B cell (primary cell): ENCODE data around the gene XPO4. TPM values are rescaled to one million over a fixed set of nuclear protein-coding genes. Genes with fewer than 3 reads are reported as not detected.

ENCODE experiments used
- ATAC-seq: fragments of 200-7000 bp; cut with Tn5 transposase; one replicate; pipeline ENCODE4 v1.10.0; 2021; ENCODE audit warnings: low read depth, mild to moderate bottlenecking, moderate number of reproducible peaks, moderate library complexity
- CTCF ChIA-PET: fragments of 350-600 bp; sonication (Branson Sonifier 250); formaldehyde crosslinking; loops from one replicate; lab custom pipeline; 2021; ENCODE audit warnings: antibody characterized with exemption, inconsistent platforms; lab: Charles Lee
- POLR2A ChIA-PET: fragments of 350-600 bp; sonication (Branson Sonifier 250); formaldehyde crosslinking; loops from one replicate; lab custom pipeline; 2021; ENCODE audit warnings: antibody characterized with exemption; lab: Charles Lee
- DNase-seq: peaks from one replicate; pipeline ENCODE4 v3.0.0; 2013
- H2AFZ ChIP-seq: 2 replicates; pipeline ENCODE4 v1.6.1; 2012; ENCODE audit warnings: mild to moderate bottlenecking, low read depth, low read length; ENCODE audit not compliant: insufficient read depth, poor library complexity, severe bottlenecking
- H3K27ac ChIP-seq, 2 donors: 1 replicate in 1 of 2; 2 replicates in 1 of 2; pipeline ENCODE4 v1.5.1; 2012 to 2013; ENCODE audit warnings: low read length in 2 of 2, mild to moderate bottlenecking in 2 of 2, moderate library complexity in 1 of 2
- H3K27me3 ChIP-seq, 4 experiments: fragments of 200-600 bp in 1 of 4; sonication (generic) in 1 of 4; replicated peaks in 1 of 4; 1 replicate in 2 of 4; 2 replicates in 2 of 4; pipeline versions ENCODE4 v1.6.1 to v1.7.0; 2013 to 2016; ENCODE audit warnings: low read length in 3 of 4, mild to moderate bottlenecking in 2 of 4, mixed read lengths in 1 of 4, moderate library complexity in 1 of 4; ENCODE audit not compliant: insufficient read depth in 4 of 4, control insufficient read depth in 3 of 4; ENCODE audit errors: control extremely low read depth in 1 of 4
- H3K36me3 ChIP-seq, 2 experiments: replicated peaks in 1 of 2; 1 replicate in 1 of 2; 2 replicates in 1 of 2; pipeline versions ENCODE4 v1.6.1 to v1.7.1; 2013; ENCODE audit warnings: low read length in 1 of 2; ENCODE audit not compliant: insufficient read depth in 2 of 2, control insufficient read depth in 1 of 2; ENCODE audit errors: control extremely low read depth in 1 of 2, extremely low read depth in 1 of 2
- H3K4me1 ChIP-seq, 2 donors: fragments of 200-600 bp in 1 of 2; sonication (generic) in 1 of 2; 1 replicate in 1 of 2; 2 replicates in 1 of 2; pipeline versions ENCODE4 v1.5.1 to v1.6.1; 2013 to 2017; ENCODE audit warnings: low read length in 2 of 2; ENCODE audit not compliant: control insufficient read depth in 2 of 2, insufficient read depth in 2 of 2
- H3K4me2 ChIP-seq: replicated peaks from 2 replicates; pipeline ENCODE3; 2012; ENCODE audit warnings: mild to moderate bottlenecking, low read depth, low read length; ENCODE audit not compliant: poor library complexity, severe bottlenecking
- H3K4me3 ChIP-seq, 5 experiments: fragments of 200-600 bp in 1 of 5; sonication (generic) in 1 of 5; 1 replicate in 3 of 5; 2 replicates in 2 of 5; pipeline versions ENCODE4 v1.5.1 to v1.7.0; 2011 to 2016; ENCODE audit warnings: low read length in 4 of 5, mild to moderate bottlenecking in 4 of 5, low read depth in 2 of 5, control low read depth in 1 of 5, moderate library complexity in 1 of 5; ENCODE audit not compliant: insufficient read depth in 1 of 5; ENCODE audit errors: control extremely low read depth in 1 of 5, extremely low read depth in 1 of 5
- H3K79me2 ChIP-seq: fragments of 200-600 bp; sonication (generic); one replicate; pipeline ENCODE4 v1.6.0; 2016; ENCODE audit warnings: low read length; ENCODE audit not compliant: control insufficient read depth, insufficient read depth
- H3K9ac ChIP-seq: fragments of 200-600 bp; sonication (generic); 2 replicates; pipeline ENCODE4 v1.6.1; 2017; ENCODE audit warnings: mild to moderate bottlenecking, low read length, moderate library complexity
- H3K9me3 ChIP-seq, 3 donors: one replicate each; pipeline versions ENCODE4 v1.6.1 to v1.7.1; 2013; ENCODE audit warnings: low read length in 2 of 3; ENCODE audit not compliant: control insufficient read depth in 2 of 3, insufficient read depth in 1 of 3; ENCODE audit errors: control extremely low read depth in 1 of 3
- H4K20me1 ChIP-seq: 2 replicates; pipeline ENCODE4 v1.6.0; 2012; ENCODE audit warnings: mild to moderate bottlenecking, low read length; ENCODE audit not compliant: insufficient read depth, control insufficient read depth, poor library complexity, severe bottlenecking
- H3K27ac Mint-ChIP-seq: one replicate; pipeline ENCODE4 v1.8.0; 2021; ENCODE audit warnings: mixed read lengths
- H3K27me3 Mint-ChIP-seq: one replicate; pipeline ENCODE4 v1.8.0; 2021; ENCODE audit warnings: mixed read lengths
- H3K4me1 Mint-ChIP-seq: one replicate; pipeline ENCODE4 v1.8.0; 2021; ENCODE audit warnings: mixed read lengths
- H3K4me3 Mint-ChIP-seq: one replicate; pipeline ENCODE4 v1.8.0; 2021; ENCODE audit warnings: mixed read lengths
- H3K9me3 Mint-ChIP-seq: one replicate; pipeline ENCODE4 v1.8.0; 2022; ENCODE audit warnings: mixed read lengths; ENCODE audit not compliant: insufficient read depth
- CTCF ChIP-seq: fragments of 200-600 bp; IDR thresholded peaks from one replicate; pipeline ENCODE4 v1.8.0; 2022; ENCODE audit warnings: antibody characterized with exemption, mild to moderate bottlenecking
- EZH2 ChIP-seq: IDR thresholded peaks from 2 replicates; pipeline ENCODE4 v1.6.1; 2012; ENCODE audit warnings: borderline replicate concordance, low read depth, mild to moderate bottlenecking, moderate library complexity, low read length; ENCODE audit not compliant: insufficient read depth, poor library complexity, severe bottlenecking
- WGBS: methylation state at CpG from one replicate; pipeline ENCODE4 v1.1.5; 2013; ENCODE audit warnings: missing lambda C conversion rate; ENCODE audit not compliant: insufficient coverage; 5-methylcytosine and 5-hydroxymethylcytosine counted together
- intact Hi-C: fragments of 100-400 bp; cut with micrococcal nuclease; formaldehyde crosslinking; loops from one replicate; pipeline ENCODE4 v1.10.0; 2022
- polyA plus RNA-seq: library from polyadenylated mRNA; depleted of rRNA; stranded (reverse); fragments of >200 nt; gene quantifications from 2 replicates; pipeline ENCODE4 v1.2.3, GENCODE V29; 2012
- total RNA-seq, 2 donors: library from RNA; stranded (reverse); fragments of 120-200 nt in 1 of 2; gene quantifications; 1 replicate in 1 of 2; 2 replicates in 1 of 2; pipeline versions ENCODE4 v1.2.3 to v1.2.4, GENCODE V29; 2013 to 2022

The XPO4 gene
- total and polyA plus RNA-seq, 2 donors (not counting 1 experiment from before 2014, with no cell fraction given) = 6.2 to 25.9 TPM

GRCh38 chr13:20769091-20769490, 133.5 kb downstream of the XPO4 start:
- Histone ChIP-seq H3K9me3 (peaks cover 6 to 12% (median 7%) of the 10 kb centered on the region in 3 donors), H4K20me1 (no peaks in the 10 kb centered on the region), H3K9ac (no peak overlapping the region), H3K4me2 (no peak overlapping the region), H2AFZ (no peak overlapping the region), H3K27ac (no peak overlapping the region), H3K79me2 (peaks cover 19% of the 10 kb centered on the region), H3K4me3 (no peak overlapping the region), H3K4me1 (peaks cover 7 to 13% of the 10 kb centered on the region in 2 donors), H3K27me3 (no peaks in the 10 kb centered on the region), H3K36me3 (peaks cover 0 to 1% of the 10 kb centered on the region in 2 experiments)
- CTCF ChIA-PET = no interaction called here
- H3K27ac Mint-ChIP-seq = no peak overlapping the region
- TF ChIP-seq CTCF = no peak
- TF ChIP-seq EZH2 = no peak
- no peaks in the 10 kb centered on the region for H3K27me3 Mint-ChIP-seq
- ATAC-seq (no peak), DNase-seq (no peak)
- no CpG with 5 or more reads among the region's 2 CpGs for WGBS
- H3K4me3 Mint-ChIP-seq = no peak overlapping the region
- peaks cover 15% of the 10 kb centered on the region for H3K4me1 Mint-ChIP-seq
- POLR2A ChIA-PET = no interaction called here
- peaks cover 8% of the 10 kb centered on the region for H3K9me3 Mint-ChIP-seq
- intact Hi-C loops = no loop called here

GRCh38 chr13:20767309-20767943, 135.1 kb downstream of the XPO4 start:
- ChIA-PET CTCF (no interaction called here), POLR2A (no interaction called here)
- no peak overlapping the region for H3K4me3 Mint-ChIP-seq
- no peak overlapping the region for H2AFZ ChIP-seq
- H3K27ac ChIP-seq = no peak overlapping the region
- H3K4me1 ChIP-seq = peaks cover 2 to 3% of the 10 kb centered on the region in 2 donors
- no peak overlapping the region for H3K4me2 ChIP-seq
- TF ChIP-seq CTCF = no peak
- TF ChIP-seq EZH2 = no peak
- ATAC-seq (no peak), DNase-seq (no peak)
- no peak overlapping the region for H3K27ac Mint-ChIP-seq
- peaks cover 18% of the 10 kb centered on the region for H3K79me2 ChIP-seq
- H3K9me3 ChIP-seq = peaks cover 6 to 12% (median 7%) of the 10 kb centered on the region in 3 donors
- H3K9ac ChIP-seq = no peak overlapping the region
- peaks cover 5% of the 10 kb centered on the region for H3K4me1 Mint-ChIP-seq
- no peaks in the 10 kb centered on the region for H3K27me3 ChIP-seq
- H3K4me3 ChIP-seq = no peak overlapping the region
- H3K27me3 Mint-ChIP-seq = no peaks in the 10 kb centered on the region
- no peaks in the 10 kb centered on the region for H4K20me1 ChIP-seq
- no CpG with 5 or more reads among the region's 2 CpGs for whole genome bisulfite sequencing
- peaks cover 8% of the 10 kb centered on the region for H3K9me3 Mint-ChIP-seq
- H3K36me3 ChIP-seq = peaks cover 0 to 1% of the 10 kb centered on the region in 2 experiments
- intact Hi-C loops = no loop called here
